HCT116 (cell line): ENCODE data around the gene DNAH7. TPM values are rescaled to one million over a fixed set of nuclear protein-coding genes. Genes with fewer than 3 reads are reported as not detected.

Experiments
- ATAC-seq: fragments of 200-7000 bp; cut with Tn5 transposase; 2 replicates; pipeline ENCODE4 v1.9.1; 2020; ENCODE audit warnings: mild to moderate bottlenecking, moderate library complexity
- BruUV-seq: library from RNA; stranded (reverse); fragments of 400-500 nt; replicated peaks from 2 replicates; lab custom pipeline; 2021; lab: Mats Ljungman, UMichigan
- CTCF ChIA-PET: fragments of 300-600 bp; sonication (Branson Sonifier 250); formaldehyde crosslinking; loops from one replicate; lab custom pipeline; 2021; ENCODE audit warnings: antibody characterized with exemption; lab: Charles Lee
- POLR2A ChIA-PET: fragments of 300-600, 350-600 bp; sonication (Branson Sonifier 250); formaldehyde crosslinking; loops from one replicate; lab custom pipeline; 2021; ENCODE audit warnings: antibody characterized with exemption; lab: Charles Lee
- RAD21 ChIA-PET, 2 experiments: fragments of 300-600 bp; sonication (Branson Sonifier 250); formaldehyde crosslinking; loops; one replicate each; lab custom pipeline; 2023; ENCODE audit warnings: low total read pairs in 2 of 2; ENCODE audit not compliant: uncharacterized antibody in 2 of 2, unreplicated experiment in 2 of 2, low non-redundant PET in 1 of 2; lab: Charles Lee
- DNase-seq: peaks from one replicate; pipeline ENCODE4 v3.0.0-alpha.2; 2010; ENCODE audit warnings: low read depth, low spot score
- H2AFZ ChIP-seq: fragments of 200-600 bp; shearing (Covaris generic), sonication (generic); 2 replicates; pipeline ENCODE4 v1.6.1; 2017; ENCODE audit warnings: low read depth, mixed run types, mixed read lengths, antibody characterized with exemption, low read length; ENCODE audit not compliant: poor library complexity, severe bottlenecking
- H3K27ac ChIP-seq: 2 replicates; pipeline ENCODE4 v1.5.1; 2012; ENCODE audit warnings: low read depth, low read length
- H3K27me3 ChIP-seq: fragments of 200-600 bp; sonication (generic); 2 replicates; pipeline ENCODE4 v1.6.1; 2016; ENCODE audit warnings: mixed run types, low read length, mixed read lengths; ENCODE audit not compliant: insufficient read depth
- H3K36me3 ChIP-seq, 2 experiments: fragments of 200-500 bp in 1 of 2; fragments of 200-600 bp in 1 of 2; sonication (Bioruptor generic) in 1 of 2; sonication (generic) in 1 of 2; 2 replicates each; pipeline versions ENCODE4 v1.5.1 to v1.6.1; 2014 to 2016; ENCODE audit warnings: low read length in 2 of 2, inconsistent platforms in 1 of 2, mixed read lengths in 1 of 2, mixed run types in 1 of 2; ENCODE audit not compliant: insufficient read depth in 2 of 2, control insufficient read depth in 1 of 2
- H3K4me1 ChIP-seq, 2 experiments: fragments of 200-600 bp in 1 of 2; sonication (generic) in 1 of 2; 2 replicates each; pipeline versions ENCODE4 v1.5.1 to v1.6.1; 2012 to 2017; ENCODE audit warnings: low read length in 2 of 2, inconsistent platforms in 1 of 2, mild to moderate bottlenecking in 1 of 2, mixed read lengths in 1 of 2, mixed run types in 1 of 2, moderate library complexity in 1 of 2; ENCODE audit not compliant: insufficient read depth in 2 of 2, control insufficient read depth in 1 of 2
- H3K4me2 ChIP-seq: fragments of 200-600 bp; sonication (generic); 2 replicates; pipeline ENCODE4 v1.6.1; 2017; ENCODE audit warnings: mixed run types, low read length, mixed read lengths
- H3K4me3 ChIP-seq, 2 experiments: fragments of 200-600 bp in 1 of 2; sonication (generic) in 1 of 2; replicated peaks in 1 of 2; 2 replicates each; pipeline ENCODE4 v1.5.1; 2011 to 2016; ENCODE audit warnings: low read length in 2 of 2, control low read depth in 1 of 2, low read depth in 1 of 2, mild to moderate bottlenecking in 1 of 2, mixed read lengths in 1 of 2, mixed run types in 1 of 2
- H3K79me2 ChIP-seq: fragments of 200-600 bp; sonication (generic); 2 replicates; pipeline ENCODE4 v1.6.1; 2017; ENCODE audit warnings: mild to moderate bottlenecking, mixed run types, low read length, moderate library complexity, mixed read lengths; ENCODE audit not compliant: insufficient read depth
- H3K9ac ChIP-seq: fragments of 200-600 bp; sonication (generic); 2 replicates; pipeline ENCODE4 v1.6.1; 2016; ENCODE audit warnings: low read length, mixed read lengths
- H3K9me2 ChIP-seq: fragments of 200-600 bp; sonication (generic), shearing (Covaris generic); 2 replicates; pipeline ENCODE4 v1.6.1; 2017; ENCODE audit warnings: mixed run types, mild to moderate bottlenecking, moderate library complexity; ENCODE audit not compliant: insufficient read depth
- H3K9me3 ChIP-seq, 2 experiments: fragments of 200-500 bp in 1 of 2; fragments of 200-600 bp in 1 of 2; sonication (Bioruptor generic) in 1 of 2; sonication (generic) in 1 of 2; 2 replicates each; pipeline ENCODE4 v1.6.1; 2014 to 2017; ENCODE audit warnings: low read length in 2 of 2, mixed read lengths in 2 of 2, inconsistent platforms in 1 of 2, low read depth in 1 of 2, mild to moderate bottlenecking in 1 of 2, mixed run types in 1 of 2, moderate library complexity in 1 of 2; ENCODE audit not compliant: control insufficient read depth in 1 of 2, insufficient read depth in 1 of 2
- H4K20me1 ChIP-seq: fragments of 200-600 bp; sonication (generic), shearing (Covaris generic); 2 replicates; pipeline ENCODE4 v1.6.1; 2017; ENCODE audit warnings: mixed run types, mild to moderate bottlenecking, moderate library complexity; ENCODE audit not compliant: insufficient read depth
- EGR1 ChIP-seq: IDR thresholded peaks from 2 replicates; pipeline ENCODE4 v1.6.1; 2012; ENCODE audit warnings: low read depth
- EZH2phosphoT487 ChIP-seq: fragments of 200-600 bp; IDR thresholded peaks from 2 replicates; pipeline ENCODE4 v1.6.1; 2018; ENCODE audit warnings: antibody characterized with exemption, borderline replicate concordance
- JUND ChIP-seq: IDR thresholded peaks from 2 replicates; pipeline ENCODE4 v1.6.1; 2012
- RAD21 ChIP-seq: IDR thresholded peaks from 2 replicates; pipeline ENCODE4 v1.6.1; 2012; ENCODE audit warnings: low read depth, mild to moderate bottlenecking
- REST ChIP-seq: IDR thresholded peaks from 2 replicates; pipeline ENCODE4 v1.6.1; 2012; ENCODE audit warnings: low read depth
- SIN3A ChIP-seq: IDR thresholded peaks from 2 replicates; pipeline ENCODE4 v1.6.1; 2012; ENCODE audit warnings: low read depth
- ZFX ChIP-seq: fragments of 450-650 bp; IDR thresholded peaks from 2 replicates; pipeline ENCODE4 v1.6.1; 2017
- ZNF274 ChIP-seq: fragments of 200-500 bp; sonication (Bioruptor generic); IDR thresholded peaks from 2 replicates; pipeline ENCODE4 v1.6.1; 2014; ENCODE audit warnings: mild to moderate bottlenecking, low read depth, low read length, inconsistent platforms
- intact Hi-C: fragments of 100-400 bp; cut with micrococcal nuclease; formaldehyde crosslinking; loops from 2 replicates; pipeline ENCODE4 v1.10.0; 2022
- total RNA-seq: library from RNA; stranded (reverse); gene quantifications from one replicate; pipeline ENCODE4 v1.2.1, GENCODE V29; 2021; ENCODE audit not compliant: unreplicated experiment

DNAH7 gene
- total RNA-seq, 1 experiment from 2014 or later, result not detected

GRCh38 chr2:195912079-195912478 is 156.6 kb downstream of the DNAH7 start:
- POLR2A ChIA-PET, result no interaction called here
- CTCF ChIA-PET, result no interaction called here

GRCh38 chr2:195910570-195910969 is 158.1 kb downstream of the DNAH7 start:
- TF ChIP-seq EGR1 (no peak), ZFX (no peak), SIN3A (no peak), RAD21 (no peak), ZNF274 (no peak), REST (no peak), EZH2phosphoT487 (no peak)
- TF ChIP-seq, all 23 proteins: peak for 0
- RAD21 ChIA-PET, result no interaction called here

More at GRCh38 chr2:195912079-195912478, 156.6 kb downstream of the DNAH7 start:
- Histone ChIP-seq H3K9me2 (no peaks in the 10 kb centered on the region), H3K4me2 (no peak overlapping the region), H4K20me1 (no peaks in the 10 kb centered on the region), H3K27me3 (no peaks in the 10 kb centered on the region), H2AFZ (no peak overlapping the region), H3K9me3 (no peaks in the 10 kb centered on the region), H3K36me3 (no peaks in the 10 kb centered on the region), H3K79me2 (no peaks in the 10 kb centered on the region), H3K4me3 (no peak overlapping the region), H3K27ac (no peak overlapping the region), H3K4me1 (peaks cover 0 to 2% of the 10 kb centered on the region in 2 experiments; a peak in 2 of 4 replicates), H3K9ac (no peak overlapping the region)
- DNase-seq, result no peak
- RAD21 ChIA-PET, result no interaction called here
- intact Hi-C loops, result no loop called here
- no peak for TF ChIP-seq JUND
- no TSS peak for BruUV-seq
- ATAC-seq, result no peak

More at GRCh38 chr2:195910570-195910969, 158.1 kb downstream of the DNAH7 start:
- Histone ChIP-seq H4K20me1 (no peaks in the 10 kb centered on the region), H3K79me2 (no peaks in the 10 kb centered on the region), H2AFZ (no peak overlapping the region), H3K9ac (no peak overlapping the region), H3K36me3 (no peaks in the 10 kb centered on the region), H3K4me2 (no peak overlapping the region), H3K27ac (no peak overlapping the region), H3K4me1 (no peaks in the 10 kb centered on the region), H3K27me3 (no peaks in the 10 kb centered on the region), H3K9me3 (no peaks in the 10 kb centered on the region), H3K9me2 (no peaks in the 10 kb centered on the region), H3K4me3 (no peak overlapping the region)
- POLR2A ChIA-PET, result no interaction called here
- no peak for ATAC-seq
- no TSS peak for BruUV-seq
- intact Hi-C loops, result no loop called here
- CTCF ChIA-PET, result no interaction called here
- no peak for DNase-seq
